Measurements from ENCODE around the gene UBA1.

Gene UBA1

DNA sequence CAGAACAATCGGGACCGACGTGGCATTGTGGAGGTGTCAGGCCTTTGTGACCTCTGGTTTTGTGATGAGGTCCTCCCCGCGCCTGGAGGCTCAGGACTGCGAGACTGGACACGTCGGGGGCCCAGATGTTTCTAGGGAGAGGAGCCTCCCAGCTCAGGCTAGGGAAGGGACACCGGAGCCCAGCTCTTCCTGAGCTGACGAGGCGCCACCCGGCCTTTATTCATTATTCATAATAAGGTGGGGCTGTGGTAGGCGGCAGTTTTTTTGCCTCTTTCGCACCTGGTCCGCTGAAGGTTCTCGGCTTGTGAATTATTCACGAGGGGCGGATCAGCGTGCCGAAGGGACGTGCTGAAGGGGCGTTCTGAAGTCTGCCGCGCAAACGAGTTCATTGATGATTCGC is 2.3 kb upstream of the UBA1 start:
- peak overlapping the region; percentile 80 for H3K4me2 ChIP-seq (ENCODE audit: low read length)
- no peak overlapping the region for H3K9ac ChIP-seq
- H3K27me3 ChIP-seq (ENCODE audit: control insufficient read depth, insufficient read depth, low read length): no peaks in the 10 kb centered on the region
- peak overlapping the region; percentile 88 for H2AFZ ChIP-seq
- TF ChIP-seq, protein P1, sequence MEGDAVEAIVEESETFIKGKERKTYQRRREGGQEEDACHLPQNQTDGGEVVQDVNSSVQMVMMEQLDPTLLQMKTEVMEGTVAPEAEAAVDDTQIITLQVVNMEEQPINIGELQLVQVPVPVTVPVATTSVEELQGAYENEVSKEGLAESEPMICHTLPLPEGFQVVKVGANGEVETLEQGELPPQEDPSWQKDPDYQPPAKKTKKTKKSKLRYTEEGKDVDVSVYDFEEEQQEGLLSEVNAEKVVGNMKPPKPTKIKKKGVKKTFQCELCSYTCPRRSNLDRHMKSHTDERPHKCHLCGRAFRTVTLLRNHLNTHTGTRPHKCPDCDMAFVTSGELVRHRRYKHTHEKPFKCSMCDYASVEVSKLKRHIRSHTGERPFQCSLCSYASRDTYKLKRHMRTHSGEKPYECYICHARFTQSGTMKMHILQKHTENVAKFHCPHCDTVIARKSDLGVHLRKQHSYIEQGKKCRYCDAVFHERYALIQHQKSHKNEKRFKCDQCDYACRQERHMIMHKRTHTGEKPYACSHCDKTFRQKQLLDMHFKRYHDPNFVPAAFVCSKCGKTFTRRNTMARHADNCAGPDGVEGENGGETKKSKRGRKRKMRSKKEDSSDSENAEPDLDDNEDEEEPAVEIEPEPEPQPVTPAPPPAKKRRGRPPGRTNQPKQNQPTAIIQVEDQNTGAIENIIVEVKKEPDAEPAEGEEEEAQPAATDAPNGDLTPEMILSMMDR (IDR thresholded peaks at IDR 0.05): no peak
- H3K9me3 ChIP-seq (ENCODE audit: control insufficient read depth, low read length): no peaks in the 10 kb centered on the region
- peaks cover 11% of the 10 kb centered on the region for H3K79me2 ChIP-seq
- peak overlapping the region; percentile 11 for H3K27ac ChIP-seq
- peak overlapping the region; percentile 59 for H3K4me3 ChIP-seq (ENCODE audit: low read depth, low read length)
- peaks cover 2% of the 10 kb centered on the region for H3K4me1 ChIP-seq
- H3K36me3 ChIP-seq (ENCODE audit: control insufficient read depth, insufficient read depth, low read length): no peaks in the 10 kb centered on the region

DNA sequence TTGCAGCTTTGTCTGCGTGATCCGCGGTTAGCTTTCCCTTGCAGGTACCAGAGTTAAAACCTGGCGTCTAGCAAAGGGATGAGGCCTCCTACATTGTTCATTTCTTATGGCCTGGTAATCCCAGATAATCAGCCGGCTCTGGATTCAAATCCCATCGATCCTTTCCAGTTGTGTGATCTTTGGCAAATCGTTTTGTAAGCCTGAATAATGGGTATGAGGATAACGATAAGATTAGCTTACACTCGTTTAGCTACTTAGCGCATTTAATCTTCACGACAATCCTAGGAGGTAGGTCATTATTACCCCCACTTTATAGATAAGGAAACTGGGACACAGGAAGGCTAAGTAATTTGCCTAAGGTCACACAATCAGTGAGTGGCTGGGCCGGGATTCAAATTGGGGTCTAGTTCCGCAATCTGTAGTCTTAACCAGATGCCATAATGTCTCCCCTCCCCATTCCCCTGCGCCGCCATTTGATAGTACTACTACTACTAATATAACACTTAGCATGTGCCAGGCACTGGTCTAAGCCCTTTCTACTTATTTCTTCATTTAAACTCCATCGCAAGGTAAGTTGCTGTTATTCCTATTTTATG is 1.7 kb upstream of the UBA1 start:
- Histone ChIP-seq H3K27me3 (ENCODE audit: control insufficient read depth, insufficient read depth, low read length) (no peaks in the 10 kb centered on the region), H3K27ac (no peak overlapping the region), H3K9ac (no peak overlapping the region), H3K4me3 (ENCODE audit: low read depth, low read length) (no peak overlapping the region), H2AFZ (peak overlapping the region; percentile 88), H3K4me1 (peaks cover 2% of the 10 kb centered on the region), H3K79me2 (peaks cover 11% of the 10 kb centered on the region), H3K36me3 (ENCODE audit: control insufficient read depth, insufficient read depth, low read length) (no peaks in the 10 kb centered on the region), H3K4me2 (ENCODE audit: low read length) (no peak overlapping the region), H3K9me3 (ENCODE audit: control insufficient read depth, low read length) (no peaks in the 10 kb centered on the region)
- TF ChIP-seq, protein P1 (IDR thresholded peaks at IDR 0.05): no peak

DNA sequence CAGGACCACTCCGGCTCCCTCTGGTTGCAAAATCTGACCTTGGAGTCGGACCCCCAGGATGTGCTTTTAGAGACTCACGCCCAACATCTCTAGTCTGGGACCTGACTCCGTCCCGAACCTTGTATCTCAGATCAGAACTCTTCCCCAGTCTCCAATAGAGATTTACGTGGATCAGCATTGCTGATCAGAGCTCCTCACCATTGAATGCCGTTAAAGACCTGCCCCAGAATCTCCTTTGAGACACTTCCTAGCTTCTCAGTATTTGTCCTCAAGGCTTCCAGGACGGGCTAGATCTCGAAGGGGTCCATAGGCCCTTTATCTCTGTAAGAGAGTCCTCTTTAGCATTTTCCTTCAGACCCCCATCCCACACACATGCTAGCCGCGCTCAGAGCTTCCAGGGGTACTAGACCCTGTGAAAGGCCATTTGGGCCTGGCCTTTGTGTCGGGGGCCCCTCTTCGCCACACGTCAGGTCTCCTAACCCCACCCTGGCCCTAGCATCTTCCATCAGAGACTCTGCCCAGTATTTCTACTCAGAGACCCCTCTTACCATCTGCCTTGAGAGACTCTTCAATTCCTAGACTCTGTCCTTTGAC is 662 bp downstream of the UBA1 start:
- Histone ChIP-seq H3K4me3 (ENCODE audit: low read depth, low read length) (peak overlapping the region; percentile 75), H3K9me3 (ENCODE audit: control insufficient read depth, low read length) (no peaks in the 10 kb centered on the region), H3K4me2 (ENCODE audit: low read length) (peak overlapping the region; percentile 78), H3K27ac (peak overlapping the region; percentile 94), H3K36me3 (ENCODE audit: control insufficient read depth, insufficient read depth, low read length) (no peaks in the 10 kb centered on the region), H3K79me2 (peaks cover 18% of the 10 kb centered on the region), H3K27me3 (ENCODE audit: control insufficient read depth, insufficient read depth, low read length) (no peaks in the 10 kb centered on the region), H2AFZ (peak overlapping the region; percentile 77), H3K4me1 (peaks cover 2% of the 10 kb centered on the region), H3K9ac (peak overlapping the region; percentile 92)
- TF ChIP-seq, protein P1 (IDR thresholded peaks at IDR 0.05): no peak

DNA sequence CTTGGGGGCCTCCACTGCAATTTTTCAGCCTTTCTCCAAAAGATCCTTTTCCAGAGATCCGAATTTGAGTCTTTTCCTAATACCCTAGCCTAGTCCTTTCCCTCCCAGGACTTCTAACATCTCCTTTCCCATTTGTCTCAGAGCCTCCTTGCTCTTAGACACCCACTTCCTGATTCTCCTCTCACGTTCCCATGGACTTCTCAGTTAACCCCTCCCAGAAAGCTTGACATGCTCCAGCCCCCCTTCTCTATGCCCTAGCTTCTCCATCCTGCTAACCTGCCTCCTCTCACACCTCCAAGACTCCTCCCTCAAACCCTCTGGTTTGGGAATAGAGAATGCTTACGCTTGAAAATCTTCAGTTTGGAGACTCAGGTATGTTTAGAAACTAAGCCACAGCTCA is 2.5 kb downstream of the UBA1 start:
- TF ChIP-seq, protein P1 (IDR thresholded peaks at IDR 0.05): no peak
- Histone ChIP-seq H3K4me1 (peaks cover 2% of the 10 kb centered on the region), H3K27me3 (ENCODE audit: control insufficient read depth, insufficient read depth, low read length) (no peaks in the 10 kb centered on the region), H2AFZ (no peak overlapping the region), H3K79me2 (peaks cover 18% of the 10 kb centered on the region), H3K9me3 (ENCODE audit: control insufficient read depth, low read length) (no peaks in the 10 kb centered on the region), H3K4me3 (ENCODE audit: low read depth, low read length) (no peak overlapping the region), H3K9ac (no peak overlapping the region), H3K27ac (no peak overlapping the region), H3K4me2 (ENCODE audit: low read length) (no peak overlapping the region), H3K36me3 (ENCODE audit: control insufficient read depth, insufficient read depth, low read length) (no peaks in the 10 kb centered on the region)

DNA sequence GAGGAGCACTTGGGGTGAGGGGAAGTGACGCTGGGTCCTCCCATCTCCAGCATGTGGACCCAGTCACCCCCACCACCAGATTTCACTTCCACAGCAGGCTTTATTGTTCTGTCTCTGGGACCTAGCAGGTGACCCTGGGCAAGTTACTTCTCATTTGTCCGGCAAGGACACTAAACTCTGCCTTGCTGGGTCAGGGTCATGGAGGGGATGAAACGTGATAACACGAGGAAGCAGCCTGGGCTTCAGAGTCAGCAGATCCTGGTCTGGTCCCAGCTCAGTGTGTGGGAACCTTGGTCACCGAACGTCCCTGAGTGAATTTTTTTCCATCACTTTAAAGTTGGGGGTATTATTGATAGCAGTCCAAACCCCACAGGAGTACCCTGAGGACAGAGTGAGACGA is 3.9 kb downstream of the UBA1 start:
- no peaks in the 10 kb centered on the region for H3K27me3 ChIP-seq (ENCODE audit: control insufficient read depth, insufficient read depth, low read length)
- H3K36me3 ChIP-seq (ENCODE audit: control insufficient read depth, insufficient read depth, low read length): no peaks in the 10 kb centered on the region
- TF ChIP-seq, protein P1 (IDR thresholded peaks at IDR 0.05): no peak
- H3K9me3 ChIP-seq (ENCODE audit: control insufficient read depth, low read length): no peaks in the 10 kb centered on the region
- peaks cover 2% of the 10 kb centered on the region for H3K4me1 ChIP-seq
- H3K79me2 ChIP-seq: peaks cover 18% of the 10 kb centered on the region
- H3K4me3 ChIP-seq (ENCODE audit: low read depth, low read length): no peak overlapping the region
- no peak overlapping the region for H2AFZ ChIP-seq
- H3K4me2 ChIP-seq (ENCODE audit: low read length): no peak overlapping the region
- no peak overlapping the region for H3K27ac ChIP-seq
- H3K9ac ChIP-seq: no peak overlapping the region
